ENCODE data around the gene PIAS3. TPM values are rescaled to one million over a fixed set of nuclear protein-coding genes. Genes with fewer than 3 reads are reported as not detected.

The PIAS3 gene
- total RNA-seq, 2 experiments from 2014 or later: 9.4 to 28.1 TPM

DNA sequence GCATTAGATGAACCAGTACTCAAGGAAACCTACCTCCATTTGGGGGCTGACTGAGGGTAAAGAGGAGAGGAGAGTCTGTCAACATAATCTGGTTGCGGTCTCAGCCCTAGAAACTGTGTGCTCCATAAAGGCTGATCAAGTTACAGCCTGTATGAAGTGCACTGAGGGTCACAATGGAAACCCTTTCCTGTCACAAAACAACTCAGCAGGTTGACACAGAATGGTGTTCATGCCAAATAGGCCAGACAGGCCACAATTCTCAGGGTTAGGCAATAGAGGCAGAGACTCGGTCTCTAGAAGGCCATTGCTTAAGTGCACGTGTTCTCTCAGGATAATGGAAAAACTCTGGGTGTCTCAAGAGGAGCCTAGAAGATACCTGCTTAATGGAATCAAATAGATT lies 30.8 kb upstream of the PIAS3 start:
- H3K4me3 ChIP-seq (ENCODE audit: low read depth, low read length, poor library complexity, severe bottlenecking): no peak overlapping the region
- H3K9me3 ChIP-seq (ENCODE audit: low read length): no peaks in the 10 kb centered on the region
- H3K9me2 ChIP-seq (ENCODE audit: insufficient read depth, low read length): no peaks in the 10 kb centered on the region
- no peak for TF ChIP-seq EZH2phosphoT487 (IDR thresholded peaks at IDR 0.05; ENCODE audit: borderline replicate concordance, low read depth, low read length)
- TF ChIP-seq, protein P1, sequence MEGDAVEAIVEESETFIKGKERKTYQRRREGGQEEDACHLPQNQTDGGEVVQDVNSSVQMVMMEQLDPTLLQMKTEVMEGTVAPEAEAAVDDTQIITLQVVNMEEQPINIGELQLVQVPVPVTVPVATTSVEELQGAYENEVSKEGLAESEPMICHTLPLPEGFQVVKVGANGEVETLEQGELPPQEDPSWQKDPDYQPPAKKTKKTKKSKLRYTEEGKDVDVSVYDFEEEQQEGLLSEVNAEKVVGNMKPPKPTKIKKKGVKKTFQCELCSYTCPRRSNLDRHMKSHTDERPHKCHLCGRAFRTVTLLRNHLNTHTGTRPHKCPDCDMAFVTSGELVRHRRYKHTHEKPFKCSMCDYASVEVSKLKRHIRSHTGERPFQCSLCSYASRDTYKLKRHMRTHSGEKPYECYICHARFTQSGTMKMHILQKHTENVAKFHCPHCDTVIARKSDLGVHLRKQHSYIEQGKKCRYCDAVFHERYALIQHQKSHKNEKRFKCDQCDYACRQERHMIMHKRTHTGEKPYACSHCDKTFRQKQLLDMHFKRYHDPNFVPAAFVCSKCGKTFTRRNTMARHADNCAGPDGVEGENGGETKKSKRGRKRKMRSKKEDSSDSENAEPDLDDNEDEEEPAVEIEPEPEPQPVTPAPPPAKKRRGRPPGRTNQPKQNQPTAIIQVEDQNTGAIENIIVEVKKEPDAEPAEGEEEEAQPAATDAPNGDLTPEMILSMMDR (conservative IDR thresholded peaks at IDR 0.05; ENCODE audit: low read length): no peak
- no peaks in the 10 kb centered on the region for H4K20me1 ChIP-seq (ENCODE audit: insufficient read depth, low read length)
- intact Hi-C loops (cut with micrococcal nuclease; ENCODE audit: unreplicated experiment): no loop called here
- no peaks in the 10 kb centered on the region for H3K79me2 ChIP-seq (ENCODE audit: insufficient read depth, low read depth, low read length)
- no peak for DNase-seq (ENCODE audit: low spot score)
- no peak overlapping the region for H3K27ac ChIP-seq (ENCODE audit: low read depth, low read length, poor library complexity, severe bottlenecking)
- no peak overlapping the region for H3K4me2 ChIP-seq (ENCODE audit: low read length)
- CTCF ChIA-PET (ENCODE audit: unreplicated experiment): interaction anchor here (1.0 kb wide), 1 partner anchor 9 kb away, joined by 3 read pairs; no protein-coding TSS in a partner anchor
- H3K4me1 ChIP-seq (ENCODE audit: insufficient read depth, low read length, poor library complexity, severe bottlenecking): no peaks in the 10 kb centered on the region
- POLR2A ChIA-PET: interaction anchor here (1.0 kb wide), 1 partner anchor 123 kb away, joined by 3 read pairs; no protein-coding TSS in a partner anchor
- no peak overlapping the region for H2AFZ ChIP-seq (ENCODE audit: low read length)
- BruUV-seq (replicated peaks): no TSS peak
- no peaks in the 10 kb centered on the region for H3K36me3 ChIP-seq (ENCODE audit: insufficient read depth, low read length)

DNA sequence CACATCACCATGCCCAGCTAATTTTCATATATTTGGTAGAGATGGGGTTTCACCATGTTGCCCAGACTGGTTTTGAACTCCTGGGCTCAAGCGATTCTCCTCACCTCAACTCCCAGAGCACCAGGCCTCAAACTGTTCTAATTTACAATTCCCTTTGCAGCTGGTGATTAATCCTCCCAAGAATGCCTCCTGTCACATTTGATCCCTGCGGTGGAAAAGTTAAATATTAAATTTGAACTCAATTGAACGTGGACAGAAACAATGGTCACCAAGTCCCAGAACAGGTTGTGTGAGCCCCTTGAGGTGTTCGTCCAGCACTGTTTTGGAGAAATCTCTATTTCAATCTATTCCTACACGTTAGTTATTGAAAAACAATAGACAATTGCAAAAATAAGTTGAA lies 28.8 kb upstream of the PIAS3 start:
- ChIA-PET CTCF (ENCODE audit: unreplicated experiment) (no interaction called here), POLR2A (interaction anchor here (1.0 kb wide), 1 partner anchor 56 kb away, joined by 3 read pairs; no protein-coding TSS in a partner anchor)
- H4K20me1 ChIP-seq (ENCODE audit: insufficient read depth, low read length): no peaks in the 10 kb centered on the region
- no peaks in the 10 kb centered on the region for H3K79me2 ChIP-seq (ENCODE audit: insufficient read depth, low read depth, low read length)
- H3K4me2 ChIP-seq (ENCODE audit: low read length): no peak overlapping the region
- H2AFZ ChIP-seq (ENCODE audit: low read length): no peak overlapping the region
- no peaks in the 10 kb centered on the region for H3K9me3 ChIP-seq (ENCODE audit: low read length)
- TF ChIP-seq EZH2phosphoT487 (IDR thresholded peaks at IDR 0.05; ENCODE audit: borderline replicate concordance, low read depth, low read length): no peak
- TF ChIP-seq, protein P1 (conservative IDR thresholded peaks at IDR 0.05; ENCODE audit: low read length): no peak
- H3K4me1 ChIP-seq (ENCODE audit: insufficient read depth, low read length, poor library complexity, severe bottlenecking): no peaks in the 10 kb centered on the region
- intact Hi-C loops (cut with micrococcal nuclease; ENCODE audit: unreplicated experiment): no loop called here
- BruUV-seq (replicated peaks): no TSS peak
- no peak for DNase-seq (ENCODE audit: low spot score)
- H3K36me3 ChIP-seq (ENCODE audit: insufficient read depth, low read length): no peaks in the 10 kb centered on the region
- H3K4me3 ChIP-seq (ENCODE audit: low read depth, low read length, poor library complexity, severe bottlenecking): no peak overlapping the region
- no peaks in the 10 kb centered on the region for H3K9me2 ChIP-seq (ENCODE audit: insufficient read depth, low read length)
- no peak overlapping the region for H3K27ac ChIP-seq (ENCODE audit: low read depth, low read length, poor library complexity, severe bottlenecking)

DNA sequence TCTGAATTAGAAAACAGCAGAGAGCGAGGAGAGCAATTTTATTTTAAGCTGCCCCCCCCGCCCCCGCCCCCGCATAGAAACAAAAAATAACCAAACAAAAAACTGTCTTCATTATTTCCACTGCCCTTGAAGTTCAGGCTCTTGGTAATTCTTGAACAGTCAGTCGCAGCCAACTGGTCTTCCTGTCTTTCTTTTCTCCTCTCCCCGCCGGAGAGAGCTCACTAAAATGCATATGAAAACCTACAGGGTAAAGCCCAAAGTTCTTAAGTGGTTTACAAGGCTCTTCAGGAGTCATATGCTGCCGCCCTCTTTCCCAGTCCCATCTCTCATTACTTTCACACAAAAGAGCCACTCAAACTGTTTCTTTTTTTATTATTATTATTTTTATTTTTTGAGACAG lies 27.9 kb upstream of the PIAS3 start:
- no peak overlapping the region for H3K4me3 ChIP-seq (ENCODE audit: low read depth, low read length, poor library complexity, severe bottlenecking)
- H3K36me3 ChIP-seq (ENCODE audit: insufficient read depth, low read length): no peaks in the 10 kb centered on the region
- CTCF ChIA-PET (ENCODE audit: unreplicated experiment): no interaction called here
- no peaks in the 10 kb centered on the region for H4K20me1 ChIP-seq (ENCODE audit: insufficient read depth, low read length)
- H3K9me2 ChIP-seq (ENCODE audit: insufficient read depth, low read length): no peaks in the 10 kb centered on the region
- BruUV-seq (replicated peaks): no TSS peak
- H3K79me2 ChIP-seq (ENCODE audit: insufficient read depth, low read depth, low read length): no peaks in the 10 kb centered on the region
- POLR2A ChIA-PET: interaction anchor here (0.6 to 1.3 kb wide), 5 partner anchors 28 to 146 kb away, joined by 3 to 5 read pairs (median 4); partner anchors contain the start of genes LIX1L and PIAS3
- TF ChIP-seq, protein P1 (conservative IDR thresholded peaks at IDR 0.05; ENCODE audit: low read length): no peak
- TF ChIP-seq EZH2phosphoT487 (IDR thresholded peaks at IDR 0.05; ENCODE audit: borderline replicate concordance, low read depth, low read length): no peak
- DNase-seq (ENCODE audit: low spot score): no peak
- intact Hi-C loops (cut with micrococcal nuclease; ENCODE audit: unreplicated experiment): no loop called here
- no peak overlapping the region for H3K4me2 ChIP-seq (ENCODE audit: low read length)
- H3K9me3 ChIP-seq (ENCODE audit: low read length): no peaks in the 10 kb centered on the region
- no peak overlapping the region for H2AFZ ChIP-seq (ENCODE audit: low read length)
- H3K27ac ChIP-seq (ENCODE audit: low read depth, low read length, poor library complexity, severe bottlenecking): no peak overlapping the region
- H3K4me1 ChIP-seq (ENCODE audit: insufficient read depth, low read length, poor library complexity, severe bottlenecking): no peaks in the 10 kb centered on the region

All from OCI-LY7 (cell line).